K562 (cell line): Measurements from ENCODE around the gene B3GALT6. TPM values are rescaled to one million over a fixed set of nuclear protein-coding genes. Genes with fewer than 3 reads are reported as not detected.

Experiments used
- MGA ChIP-seq: fragments of 450-650 bp; IDR thresholded peaks from 2 replicates; pipeline ENCODE4 v1.6.1; 2016; ENCODE audit warnings: mild to moderate bottlenecking, moderate library complexity
- SRF ChIP-seq, 2 experiments: fragments of 250-450, 450-650 bp in 1 of 2; sonication (Bioruptor Pico) in 1 of 2; sonication (generic) in 1 of 2; formaldehyde crosslinking; IDR thresholded peaks; 2 replicates each; pipeline versions ENCODE4 v1.5.0 to v1.5.1; 2020 to 2022; ENCODE audit warnings: mild to moderate bottlenecking in 1 of 2, missing genetic modification reagents in 1 of 2
- ZNF133 ChIP-seq: fragments of 250-450 bp; sonication (Bioruptor Pico); IDR thresholded peaks from 2 replicates; pipeline ENCODE4 v1.4.0; 2020; ENCODE audit warnings: mild to moderate bottlenecking
- polyA plus RNA-seq, 8 experiments: library from polyadenylated mRNA; depleted of rRNA in 4 of 8; stranded (reverse) in 5 of 8; unstranded in 3 of 8; fragments of >200 nt; fragmentation: Nextera tagmentation in 2 of 8; fragmentation: Illumina TruSeq in 1 of 8; extraction: Ambion mirVana in 2 of 8; extraction: Trizol in 1 of 8; gene quantifications; 2 replicates each; pipeline versions ENCODE4 v1.2.1 to v1.2.3, GENCODE V29; 2011 to 2014; ENCODE audit warnings: inconsistent platforms in 1 of 8, missing spikeins in 1 of 8
- total RNA-seq, 7 experiments: library from RNA; depleted of rRNA in 6 of 7; stranded (reverse); fragments of >200 nt in 6 of 7; fragmentation: Illumina TruSeq in 2 of 7; extraction: Trizol in 2 of 7; gene quantifications; 2 replicates each; pipeline versions ENCODE4 v1.2.1 to v1.2.3, GENCODE V29; 2011 to 2021; ENCODE audit warnings: low replicate concordance in 1 of 7

Gene B3GALT6
- total and polyA plus RNA-seq, 9 of the 15 experiments (the other 6 are each of a cell fraction or from before 2014, with no cell fraction given) = 0.68 to 29.8 (median 9.9) TPM

GRCh38 chr1:1272341-1273208 lies 40.5 kb downstream of the B3GALT6 start (continued):
- TF ChIP-seq MGA (no peak), SRF (CRISPR knock-in tag; IDR thresholded peaks at IDR 0.05) (no peak), ZNF133 (CRISPR knock-in tag) (no peak)
